ENCODE data around the gene SLC35F6. TPM values are rescaled to one million over a fixed set of nuclear protein-coding genes. Genes with fewer than 3 reads are reported as not detected.
"Not testable (repeated sequence)": the region's sequence is repeated elsewhere in the genome, so short reads cannot be mapped to it uniquely, and the experiment has no call there.

The SLC35F6 gene
- total and polyA plus RNA-seq, 2 donors (not counting 3 experiments of a cell fraction or from before 2014, with no cell fraction given) = 34.6 to 39.8 TPM

DNA sequence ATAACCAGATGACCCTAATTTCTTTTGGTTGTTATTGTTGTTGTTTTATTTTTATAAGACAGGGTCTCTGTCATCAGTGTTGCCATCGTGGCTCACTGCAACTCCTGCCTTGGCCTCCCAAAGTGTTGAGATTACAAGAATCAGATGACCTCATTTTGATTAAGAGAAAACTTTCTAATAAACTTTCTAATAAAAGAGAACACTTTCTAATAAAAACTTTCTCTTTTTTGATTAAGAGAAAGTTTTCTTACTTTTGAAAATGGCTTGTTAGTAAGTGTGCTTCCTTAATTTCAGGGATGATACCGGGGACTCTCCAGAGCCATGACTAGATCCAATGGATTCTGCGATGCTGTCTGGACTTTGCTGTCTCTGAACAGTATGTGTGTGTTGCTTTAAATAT, 29.4 kb downstream of the SLC35F6 start:
- no peak overlapping the region for H2AFZ ChIP-seq (ENCODE audit: low read depth, low read length)
- FAIRE-seq (no peak), DNase-seq (ENCODE audit: low read depth, low spot score) (no peak)
- BruUV-seq (replicated peaks) = no TSS peak
- peaks cover 2% of the 10 kb centered on the region for H3K9me1 ChIP-seq (replicated peaks; ENCODE audit: control insufficient read depth, extremely low read depth, insufficient read depth, low read length)
- H3K9me3 ChIP-seq (replicated peaks; ENCODE audit: control insufficient read depth, insufficient read depth, low read length) = no peaks in the 10 kb centered on the region
- H3K27ac ChIP-seq (ENCODE audit: insufficient read depth, low read depth, low read length) = no peak overlapping the region
- intact Hi-C loops (cut with micrococcal nuclease) = no loop called here
- TF ChIP-seq POLR2AphosphoS5 (IDR thresholded peaks at IDR 0.05; ENCODE audit: insufficient read depth, low read depth, low read length) (no peak), EZH2 (IDR thresholded peaks at IDR 0.05; ENCODE audit: borderline replicate concordance, low read depth, low read length, severe bottlenecking) (no peak), POLR2A (IDR thresholded peaks at IDR 0.05; ENCODE audit: low read depth, low read length) (no peak), GATA2 (IDR thresholded peaks at IDR 0.05; ENCODE audit: insufficient read depth, insufficient read length, low read depth, low read length) (no peak), JUN (IDR thresholded peaks at IDR 0.05; ENCODE audit: borderline replicate concordance, insufficient read depth, insufficient read length, low read depth) (no peak), FOS (IDR thresholded peaks at IDR 0.05; ENCODE audit: borderline replicate concordance, insufficient read depth, low read length) (no peak), MYC (IDR thresholded peaks at IDR 0.05; ENCODE audit: low read depth, low read length) (no peak)
- TF ChIP-seq, protein P1, sequence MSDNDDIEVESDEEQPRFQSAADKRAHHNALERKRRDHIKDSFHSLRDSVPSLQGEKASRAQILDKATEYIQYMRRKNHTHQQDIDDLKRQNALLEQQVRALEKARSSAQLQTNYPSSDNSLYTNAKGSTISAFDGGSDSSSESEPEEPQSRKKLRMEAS (IDR thresholded peaks at IDR 0.05; ENCODE audit: insufficient read depth, insufficient read length) = no peak
- TF ChIP-seq, protein P2, sequence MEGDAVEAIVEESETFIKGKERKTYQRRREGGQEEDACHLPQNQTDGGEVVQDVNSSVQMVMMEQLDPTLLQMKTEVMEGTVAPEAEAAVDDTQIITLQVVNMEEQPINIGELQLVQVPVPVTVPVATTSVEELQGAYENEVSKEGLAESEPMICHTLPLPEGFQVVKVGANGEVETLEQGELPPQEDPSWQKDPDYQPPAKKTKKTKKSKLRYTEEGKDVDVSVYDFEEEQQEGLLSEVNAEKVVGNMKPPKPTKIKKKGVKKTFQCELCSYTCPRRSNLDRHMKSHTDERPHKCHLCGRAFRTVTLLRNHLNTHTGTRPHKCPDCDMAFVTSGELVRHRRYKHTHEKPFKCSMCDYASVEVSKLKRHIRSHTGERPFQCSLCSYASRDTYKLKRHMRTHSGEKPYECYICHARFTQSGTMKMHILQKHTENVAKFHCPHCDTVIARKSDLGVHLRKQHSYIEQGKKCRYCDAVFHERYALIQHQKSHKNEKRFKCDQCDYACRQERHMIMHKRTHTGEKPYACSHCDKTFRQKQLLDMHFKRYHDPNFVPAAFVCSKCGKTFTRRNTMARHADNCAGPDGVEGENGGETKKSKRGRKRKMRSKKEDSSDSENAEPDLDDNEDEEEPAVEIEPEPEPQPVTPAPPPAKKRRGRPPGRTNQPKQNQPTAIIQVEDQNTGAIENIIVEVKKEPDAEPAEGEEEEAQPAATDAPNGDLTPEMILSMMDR (IDR thresholded peaks at IDR 0.05; ENCODE audit: extremely low read depth in 1 of 2, insufficient read depth in 1 of 2, low read depth in 1 of 2, low read length in 2 of 2) = no peak
- peaks cover 2 to 26% of the 10 kb centered on the region in 2 experiments for H3K36me3 ChIP-seq (ENCODE audit: control insufficient read depth in 2 of 2, extremely low read depth in 1 of 2, insufficient read depth in 2 of 2, low read length in 2 of 2)
- peaks cover 40% of the 10 kb centered on the region for H3K79me2 ChIP-seq (ENCODE audit: control insufficient read depth, insufficient read depth, low read length)
- no peaks in the 10 kb centered on the region for H3K27me3 ChIP-seq (ENCODE audit: control insufficient read depth in 2 of 2, insufficient read depth in 2 of 2, low read length in 2 of 2)
- H3K9ac ChIP-seq (replicated peaks; ENCODE audit: extremely low read depth, insufficient read depth, low read length) = no peak overlapping the region
- dilution Hi-C loops (cut with MboI; ENCODE audit: extremely low pct_ligation_motif_present, low sequenced_read_pairs) = no loop called here
- H3K4me3 ChIP-seq (replicated peaks in 1 of 3; ENCODE audit: insufficient read depth in 1 of 3, low read depth in 1 of 3, low read length in 3 of 3) = no peak overlapping the region
- no peak overlapping the region for H3K4me2 ChIP-seq (ENCODE audit: insufficient read depth, low read length)
- no peaks in the 10 kb centered on the region for H4K20me1 ChIP-seq (replicated peaks; ENCODE audit: control insufficient read depth, extremely low read depth, insufficient read depth, low read length)
- POLR2A ChIA-PET = no interaction called here
- H3K4me1 ChIP-seq (ENCODE audit: control insufficient read depth, extremely low read depth, insufficient read depth, low read length) = no peaks in the 10 kb centered on the region
- CTCF ChIA-PET = no interaction called here

DNA sequence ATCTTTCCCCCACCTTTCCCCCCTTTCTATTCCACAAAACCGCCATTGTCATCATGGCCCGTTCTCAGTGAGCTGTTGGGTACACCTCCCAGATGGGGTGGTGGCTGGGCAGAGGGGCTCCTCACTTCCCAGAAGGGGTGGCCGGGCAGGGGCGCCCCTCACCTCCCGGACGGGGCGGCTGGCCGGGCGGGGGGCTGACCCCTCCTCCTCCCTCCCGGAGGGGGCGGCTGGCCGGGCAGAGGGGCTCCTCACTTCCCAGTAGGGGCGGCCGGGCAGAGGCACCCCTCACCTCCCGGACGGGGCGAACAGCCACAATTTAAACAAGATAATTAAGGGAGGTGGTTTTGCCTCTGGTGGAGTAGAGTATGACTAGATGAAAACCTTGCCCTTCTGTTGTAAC, 31.1 kb downstream of the SLC35F6 start:
- H3K27me3 ChIP-seq (ENCODE audit: control insufficient read depth in 2 of 2, insufficient read depth in 2 of 2, low read length in 2 of 2); H3K9me3 ChIP-seq (replicated peaks; ENCODE audit: control insufficient read depth, insufficient read depth, low read length); dilution Hi-C loops (cut with MboI; ENCODE audit: extremely low pct_ligation_motif_present, low sequenced_read_pairs); H3K4me2 ChIP-seq (ENCODE audit: insufficient read depth, low read length); H2AFZ ChIP-seq (ENCODE audit: low read depth, low read length); H3K9me1 ChIP-seq (replicated peaks; ENCODE audit: control insufficient read depth, extremely low read depth, insufficient read depth, low read length); POLR2A ChIA-PET; H3K4me1 ChIP-seq (ENCODE audit: control insufficient read depth, extremely low read depth, insufficient read depth, low read length); DNase-seq (ENCODE audit: low read depth, low spot score); H3K9ac ChIP-seq (replicated peaks; ENCODE audit: extremely low read depth, insufficient read depth, low read length); H4K20me1 ChIP-seq (replicated peaks; ENCODE audit: control insufficient read depth, extremely low read depth, insufficient read depth, low read length); CTCF ChIA-PET; FAIRE-seq; BruUV-seq (replicated peaks); H3K27ac ChIP-seq (ENCODE audit: insufficient read depth, low read depth, low read length); intact Hi-C loops (cut with micrococcal nuclease); H3K4me3 ChIP-seq (replicated peaks in 1 of 3; ENCODE audit: insufficient read depth in 1 of 3, low read depth in 1 of 3, low read length in 3 of 3): not testable (repeated sequence)
- H3K79me2 ChIP-seq (ENCODE audit: control insufficient read depth, insufficient read depth, low read length) = peaks cover 24% of the 10 kb centered on the region
- peaks cover 2 to 26% of the 10 kb centered on the region in 2 experiments for H3K36me3 ChIP-seq (ENCODE audit: control insufficient read depth in 2 of 2, extremely low read depth in 1 of 2, insufficient read depth in 2 of 2, low read length in 2 of 2)

Measured in endothelial cell of umbilical vein (primary cell).